ENCODE results near the gene PSMC3. TPM values are rescaled to one million over a fixed set of nuclear protein-coding genes. Genes with fewer than 3 reads are reported as not detected.

The PSMC3 gene
- total and polyA plus RNA-seq, 2 donors (not counting 1 experiment from before 2014, with no cell fraction given), result 36.7 to 62.7 TPM

DNA sequence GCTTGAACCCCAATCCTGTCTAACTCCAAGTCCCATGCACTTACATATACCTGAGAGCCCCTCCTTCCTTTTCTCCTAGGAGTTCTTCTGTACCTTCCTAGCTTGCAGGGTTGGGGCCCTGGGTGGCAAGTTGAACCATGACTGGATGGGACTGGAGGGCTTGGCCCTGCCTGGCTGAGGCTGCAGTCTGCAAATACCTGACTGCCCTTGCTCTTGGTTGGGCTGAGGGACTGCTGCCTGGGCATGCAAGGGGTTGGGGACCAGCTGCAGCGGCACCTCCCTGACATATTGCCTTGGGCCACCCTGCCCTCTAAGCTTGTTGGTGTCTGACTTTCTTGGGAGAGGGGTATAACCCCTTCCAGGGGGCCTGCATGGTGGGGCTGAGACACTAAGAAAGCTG is 27.7 kb downstream of the PSMC3 start:
- no peak for TF ChIP-seq EZH2 (IDR thresholded peaks at IDR 0.05; ENCODE audit: borderline replicate concordance, insufficient read depth, low read depth, low read length, poor library complexity, severe bottlenecking)
- TF ChIP-seq, protein P1, sequence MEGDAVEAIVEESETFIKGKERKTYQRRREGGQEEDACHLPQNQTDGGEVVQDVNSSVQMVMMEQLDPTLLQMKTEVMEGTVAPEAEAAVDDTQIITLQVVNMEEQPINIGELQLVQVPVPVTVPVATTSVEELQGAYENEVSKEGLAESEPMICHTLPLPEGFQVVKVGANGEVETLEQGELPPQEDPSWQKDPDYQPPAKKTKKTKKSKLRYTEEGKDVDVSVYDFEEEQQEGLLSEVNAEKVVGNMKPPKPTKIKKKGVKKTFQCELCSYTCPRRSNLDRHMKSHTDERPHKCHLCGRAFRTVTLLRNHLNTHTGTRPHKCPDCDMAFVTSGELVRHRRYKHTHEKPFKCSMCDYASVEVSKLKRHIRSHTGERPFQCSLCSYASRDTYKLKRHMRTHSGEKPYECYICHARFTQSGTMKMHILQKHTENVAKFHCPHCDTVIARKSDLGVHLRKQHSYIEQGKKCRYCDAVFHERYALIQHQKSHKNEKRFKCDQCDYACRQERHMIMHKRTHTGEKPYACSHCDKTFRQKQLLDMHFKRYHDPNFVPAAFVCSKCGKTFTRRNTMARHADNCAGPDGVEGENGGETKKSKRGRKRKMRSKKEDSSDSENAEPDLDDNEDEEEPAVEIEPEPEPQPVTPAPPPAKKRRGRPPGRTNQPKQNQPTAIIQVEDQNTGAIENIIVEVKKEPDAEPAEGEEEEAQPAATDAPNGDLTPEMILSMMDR (IDR thresholded peaks at IDR 0.05), result no peak
- H3K9me3 Mint-ChIP-seq (ENCODE audit: insufficient read depth), result no peaks in the 10 kb centered on the region
- no peaks in the 10 kb centered on the region for H4K20me1 ChIP-seq (ENCODE audit: control insufficient read depth, insufficient read depth, low read length, poor library complexity, severe bottlenecking)
- H3K4me1 ChIP-seq (ENCODE audit: control insufficient read depth in 2 of 2, insufficient read depth in 2 of 2, low read length in 2 of 2), result peaks cover 61 to 69% of the 10 kb centered on the region in 2 donors
- peaks cover 59% of the 10 kb centered on the region for H3K4me1 Mint-ChIP-seq
- DNase-seq (no peak), ATAC-seq (ENCODE audit: low read depth) (no peak)
- peak overlapping the region; percentile 89 for H3K27ac Mint-ChIP-seq
- no peak overlapping the region for H3K9ac ChIP-seq (ENCODE audit: low read length)
- H3K4me3 ChIP-seq (ENCODE audit: control extremely low read depth in 1 of 5, extremely low read depth in 1 of 5, insufficient read depth in 1 of 5, low read depth in 2 of 5, low read length in 4 of 5), result no peak overlapping the region
- intact Hi-C loops (cut with micrococcal nuclease), result no loop called here
- H2AFZ ChIP-seq (ENCODE audit: insufficient read depth, low read depth, low read length, poor library complexity, severe bottlenecking), result no peak overlapping the region
- peak overlapping the region; percentile 71 for H3K4me3 Mint-ChIP-seq
- H3K27me3 ChIP-seq (replicated peaks in 1 of 4; ENCODE audit: control extremely low read depth in 1 of 4, control insufficient read depth in 3 of 4, insufficient read depth in 4 of 4, low read length in 3 of 4), result no peaks in the 10 kb centered on the region
- ChIA-PET POLR2A (interaction anchor here (0.7 to 3.2 kb wide), 3 partner anchors 21 to 698 kb away, joined by 3 to 50 read pairs (median 3); partner anchors contain the start of genes SPI1 and ZNF408), CTCF (interaction anchor here (2.2 to 19.1 kb wide), 3 partner anchors 12 to 27 kb away, joined by 6 to 345 read pairs (median 17); partner anchors contain the start of gene SPI1)
- WGBS (ENCODE audit: insufficient coverage), result 100% methylated on average over 1 of the region's 1 CpG
- no peaks in the 10 kb centered on the region for H3K9me3 ChIP-seq (ENCODE audit: control extremely low read depth in 1 of 3, control insufficient read depth in 2 of 3, insufficient read depth in 1 of 3, low read length in 2 of 3)
- no peaks in the 10 kb centered on the region for H3K36me3 ChIP-seq (replicated peaks in 1 of 2; ENCODE audit: control extremely low read depth in 1 of 2, control insufficient read depth in 1 of 2, extremely low read depth in 1 of 2, insufficient read depth in 2 of 2, low read length in 1 of 2)
- peak overlapping the region; percentile 96 for H3K4me2 ChIP-seq (replicated peaks; ENCODE audit: low read depth, low read length, poor library complexity, severe bottlenecking)
- H3K27me3 Mint-ChIP-seq, result no peaks in the 10 kb centered on the region
- H3K79me2 ChIP-seq (ENCODE audit: control insufficient read depth, insufficient read depth, low read length), result peaks cover 25% of the 10 kb centered on the region
- H3K27ac ChIP-seq (ENCODE audit: low read length in 2 of 2), result peak overlapping the region in 1 of 2 donors; percentile 35

DNA sequence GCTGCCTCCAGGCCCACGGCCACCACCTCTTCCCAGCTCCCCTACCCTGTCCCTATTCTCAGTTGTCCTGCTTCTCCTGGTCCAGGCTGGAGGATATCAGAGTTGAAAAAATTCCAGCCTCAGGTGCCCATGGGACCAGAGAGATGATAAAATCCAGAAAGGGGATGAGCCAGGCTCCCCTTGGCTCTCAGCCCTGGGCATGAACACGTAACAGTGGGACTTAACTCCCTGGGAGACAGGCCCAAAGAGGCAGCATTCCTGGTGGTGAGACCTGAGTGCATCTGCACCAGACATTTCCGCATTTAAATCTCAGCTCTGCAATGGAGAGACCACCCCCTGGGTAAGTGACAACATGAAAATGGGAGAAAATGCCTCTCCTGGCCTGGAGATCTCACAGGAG is 28.2 kb downstream of the PSMC3 start:
- Mint-ChIP-seq H3K4me3 (peak overlapping the region; percentile 71), H3K9me3 (ENCODE audit: insufficient read depth) (no peaks in the 10 kb centered on the region), H3K27me3 (no peaks in the 10 kb centered on the region), H3K27ac (peak overlapping the region; percentile 89), H3K4me1 (peaks cover 64% of the 10 kb centered on the region)
- POLR2A ChIA-PET, result interaction anchor here (1.0 to 3.2 kb wide), 3 partner anchors 20 to 24 kb away, joined by 3 to 50 read pairs (median 8); partner anchors contain the start of gene SPI1
- ATAC-seq (ENCODE audit: low read depth) (no peak), DNase-seq (no peak)
- Histone ChIP-seq H4K20me1 (ENCODE audit: control insufficient read depth, insufficient read depth, low read length, poor library complexity, severe bottlenecking) (no peaks in the 10 kb centered on the region), H3K4me3 (ENCODE audit: control extremely low read depth in 1 of 5, extremely low read depth in 1 of 5, insufficient read depth in 1 of 5, low read depth in 2 of 5, low read length in 4 of 5) (no peak overlapping the region), H3K9ac (ENCODE audit: low read length) (no peak overlapping the region), H2AFZ (ENCODE audit: insufficient read depth, low read depth, low read length, poor library complexity, severe bottlenecking) (no peak overlapping the region), H3K27ac (ENCODE audit: low read length in 2 of 2) (peak overlapping the region in 1 of 2 donors; percentile 35), H3K4me1 (ENCODE audit: control insufficient read depth in 2 of 2, insufficient read depth in 2 of 2, low read length in 2 of 2) (peaks cover 66 to 74% of the 10 kb centered on the region in 2 donors), H3K79me2 (ENCODE audit: control insufficient read depth, insufficient read depth, low read length) (peaks cover 27% of the 10 kb centered on the region), H3K27me3 (replicated peaks in 1 of 4; ENCODE audit: control extremely low read depth in 1 of 4, control insufficient read depth in 3 of 4, insufficient read depth in 4 of 4, low read length in 3 of 4) (no peaks in the 10 kb centered on the region), H3K36me3 (replicated peaks in 1 of 2; ENCODE audit: control extremely low read depth in 1 of 2, control insufficient read depth in 1 of 2, extremely low read depth in 1 of 2, insufficient read depth in 2 of 2, low read length in 1 of 2) (no peaks in the 10 kb centered on the region), H3K9me3 (ENCODE audit: control extremely low read depth in 1 of 3, control insufficient read depth in 2 of 3, insufficient read depth in 1 of 3, low read length in 2 of 3) (no peaks in the 10 kb centered on the region), H3K4me2 (replicated peaks; ENCODE audit: low read depth, low read length, poor library complexity, severe bottlenecking) (no peak overlapping the region)
- WGBS (ENCODE audit: insufficient coverage), result 100% methylated on average over 2 of the region's 3 CpGs
- intact Hi-C loops (cut with micrococcal nuclease), result no loop called here
- CTCF ChIA-PET, result interaction anchor here (2.2 to 19.1 kb wide), 2 partner anchors 12 to 26 kb away, joined by 6 to 345 read pairs; no protein-coding TSS in a partner anchor
- TF ChIP-seq, protein P1 (IDR thresholded peaks at IDR 0.05), result no peak
- TF ChIP-seq EZH2 (IDR thresholded peaks at IDR 0.05; ENCODE audit: borderline replicate concordance, insufficient read depth, low read depth, low read length, poor library complexity, severe bottlenecking), result no peak
